NOMO-1 treated with DMSO at 0.1 percent for 48 hours (cell line): ENCODE measurements around the gene CAND2.
"Not testable (repeated sequence)": the region's sequence is repeated elsewhere in the genome, so short reads cannot be mapped to it uniquely, and the experiment has no call there.

Experiments used
- DNase-seq: peaks from one replicate; lab custom pipeline; 2025; ENCODE audit not compliant: unreplicated experiment; lab: John Stamatoyannopoulos, UW

CAND2 gene

GRCh38 chr3:12854565-12854964 is 58.1 kb downstream of the CAND2 start:
- no peak for DNase-seq

DNA sequence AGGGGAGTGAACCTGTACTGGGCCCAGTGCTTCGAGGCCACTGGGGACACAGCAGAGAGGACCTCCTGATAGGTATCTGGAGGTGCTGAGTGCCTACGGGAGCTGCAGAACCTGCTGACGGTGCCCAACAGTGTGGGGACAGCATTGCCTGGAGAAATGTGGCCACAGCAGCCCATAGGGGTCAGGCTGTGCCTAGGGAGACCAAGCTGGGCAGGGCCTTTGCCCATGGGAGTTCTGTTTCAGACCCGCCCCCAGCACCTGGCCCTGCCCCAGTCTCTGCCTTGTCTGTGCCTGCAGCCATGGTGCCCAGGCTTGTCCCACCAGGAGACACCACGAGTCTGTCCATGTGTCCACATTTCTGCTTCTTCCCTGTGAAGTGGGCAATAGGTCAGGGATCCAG is 60.1 kb downstream of the CAND2 start:
- no peak for DNase-seq

DNA sequence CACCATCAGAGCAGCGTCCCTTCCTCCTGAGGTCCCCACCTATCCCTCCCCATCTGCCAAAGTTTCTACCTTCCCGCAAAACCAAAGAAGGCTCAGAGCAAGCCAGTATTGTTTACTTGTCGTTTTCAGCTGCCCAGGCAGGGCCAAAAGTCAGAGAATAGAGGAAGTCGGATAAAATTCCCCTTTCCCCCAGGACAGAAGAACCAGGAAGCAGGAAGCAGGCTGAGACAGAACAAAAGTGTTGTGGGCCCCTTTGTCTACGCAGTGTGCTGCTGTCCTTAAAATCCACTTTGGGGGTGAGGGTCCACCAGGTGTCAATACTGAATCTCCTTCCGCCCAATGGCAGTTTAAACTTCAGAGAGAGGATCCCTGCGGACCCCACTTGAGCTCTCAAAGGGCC is 63.4 kb downstream of the CAND2 start:
- DNase-seq = no peak

DNA sequence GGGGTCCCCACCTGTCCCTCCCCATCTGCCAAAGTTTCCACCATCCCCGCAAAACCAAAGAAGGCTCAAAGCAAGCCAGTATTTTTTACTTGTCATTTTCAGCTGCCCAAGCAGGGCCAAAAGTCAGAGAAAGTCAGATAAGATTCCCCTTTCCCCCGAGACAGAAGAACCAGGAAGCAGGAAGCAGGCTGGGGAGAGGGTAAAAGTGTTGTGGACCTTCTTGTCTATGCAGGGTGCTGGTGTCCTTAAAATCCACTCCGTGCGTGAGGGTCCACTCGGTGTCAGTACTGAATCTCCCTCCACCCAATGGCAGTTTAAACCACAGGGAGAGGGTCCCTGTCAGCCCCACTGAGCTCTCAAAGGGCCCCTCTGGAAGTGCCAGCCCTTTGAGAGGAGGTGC is 65.1 kb downstream of the CAND2 start:
- DNase-seq = no peak

GRCh38 chr3:12862387-12862786 is 65.9 kb downstream of the CAND2 start:
- no peak for DNase-seq

- DNase-seq = no peak
These were observed 68.8 kb downstream of the CAND2 start for GRCh38 chr3:12865271-12865670.

- no peak for DNase-seq
These were observed 70.4 kb downstream of the CAND2 start for GRCh38 chr3:12866836-12867235.

DNA sequence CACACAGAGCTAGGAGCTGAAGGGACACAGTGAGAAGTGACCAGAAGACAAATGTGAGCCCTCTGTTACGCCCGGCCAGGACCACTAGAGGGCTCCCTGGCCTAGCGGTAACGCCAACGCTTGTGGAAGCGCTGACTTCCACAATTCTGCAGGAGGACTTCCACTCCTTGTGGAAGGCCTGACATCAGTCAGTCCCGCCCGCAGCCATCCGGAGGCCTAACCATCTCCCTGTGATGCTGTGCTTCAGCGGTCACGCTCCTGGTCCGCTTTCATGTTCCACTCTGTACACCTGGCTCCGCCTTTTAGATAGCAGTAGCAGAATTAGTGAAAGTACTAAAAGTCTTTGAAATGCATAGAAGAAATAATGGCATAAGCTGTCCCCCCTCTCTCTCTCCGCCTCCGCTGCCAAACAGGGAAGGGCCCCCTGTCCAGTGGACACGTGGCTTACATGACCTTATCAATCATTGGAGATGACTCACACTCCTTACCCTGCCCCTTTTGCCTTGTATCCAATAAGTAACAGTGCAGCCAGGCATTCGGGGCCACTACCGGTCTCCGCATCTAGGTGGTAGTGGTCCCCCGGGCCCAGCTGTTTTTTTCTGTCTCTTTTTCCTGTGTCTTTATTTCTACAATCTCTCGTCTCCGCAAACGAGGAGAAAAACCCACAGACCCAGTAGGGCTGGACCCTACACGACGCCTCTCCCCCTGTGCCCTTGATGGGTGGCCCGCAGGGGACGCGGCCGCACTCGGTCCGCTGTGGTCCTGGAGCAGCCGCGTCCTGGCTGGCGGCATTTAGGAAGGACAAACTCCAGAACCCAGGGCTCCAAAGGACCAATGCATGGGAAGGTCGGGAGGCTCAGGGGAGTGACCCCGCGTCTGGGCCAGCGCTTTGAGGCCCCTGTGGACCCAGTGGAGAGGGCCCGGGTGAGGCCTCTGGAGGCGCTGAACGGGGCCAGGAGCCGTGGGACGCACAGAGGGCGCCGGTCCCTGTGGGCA is 71.9 kb downstream of the CAND2 start:
- peak; percentile 43 for DNase-seq

DNA sequence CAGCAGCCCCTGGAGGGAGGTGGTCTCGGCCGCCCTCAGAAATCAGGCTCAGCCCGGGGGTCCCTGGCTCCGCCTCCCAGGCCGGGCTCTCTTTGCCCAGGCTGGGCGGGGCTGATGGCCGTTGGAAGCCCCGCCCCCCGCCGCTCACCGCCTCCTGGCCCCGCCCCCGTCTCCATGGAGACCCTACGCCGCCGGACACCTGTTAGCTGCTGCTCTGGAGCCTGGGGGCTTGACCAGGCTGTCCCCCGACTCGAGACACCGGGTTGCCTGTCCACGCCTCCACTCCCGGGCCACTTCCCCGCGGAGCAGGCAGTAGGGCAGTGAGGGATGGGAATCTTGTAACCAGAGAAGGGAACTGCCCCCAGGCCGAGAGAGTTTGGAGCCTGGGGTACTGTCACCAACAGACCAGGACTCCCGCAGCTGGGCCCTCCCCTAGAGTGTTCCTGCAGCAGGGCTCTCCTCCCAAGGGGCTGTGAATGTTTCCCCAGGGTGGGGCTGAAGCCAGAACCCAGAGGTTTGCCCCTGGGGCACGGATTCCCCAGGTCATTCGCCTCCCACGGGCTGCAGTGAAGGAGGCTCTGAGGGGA is 72.6 kb downstream of the CAND2 start:
- DNase-seq = no peak

GRCh38 chr3:12870942-12871341 is 74.5 kb downstream of the CAND2 start:
- peak; percentile 76 for DNase-seq

DNA sequence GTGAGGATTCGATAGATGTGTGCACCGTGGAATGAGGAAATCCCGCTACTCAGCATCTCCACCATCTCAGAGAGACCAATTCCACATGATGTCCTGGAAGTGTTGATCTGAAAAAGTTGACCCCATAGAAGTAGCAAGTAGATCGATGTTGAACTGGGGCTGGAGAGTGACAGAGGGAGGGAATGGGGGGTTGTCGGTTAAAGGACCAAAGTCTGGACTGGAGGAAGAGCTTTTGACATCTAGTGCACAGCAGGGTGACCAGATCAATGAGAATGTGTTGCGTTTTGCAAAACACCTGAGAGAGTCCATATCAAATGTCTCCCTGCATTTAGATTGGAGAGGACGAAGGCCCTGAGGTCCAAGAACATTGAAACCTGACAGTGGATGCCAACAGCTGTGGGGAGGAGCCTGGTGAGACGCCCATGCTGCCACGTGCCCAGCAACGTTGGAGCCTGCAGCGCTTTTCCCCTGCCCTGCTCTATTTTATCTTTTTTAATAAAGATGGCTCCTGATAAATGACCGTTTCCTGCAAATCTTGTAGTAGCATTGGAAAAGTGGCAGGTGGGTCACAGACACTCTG is 75.0 kb downstream of the CAND2 start:
- no peak for DNase-seq

DNA sequence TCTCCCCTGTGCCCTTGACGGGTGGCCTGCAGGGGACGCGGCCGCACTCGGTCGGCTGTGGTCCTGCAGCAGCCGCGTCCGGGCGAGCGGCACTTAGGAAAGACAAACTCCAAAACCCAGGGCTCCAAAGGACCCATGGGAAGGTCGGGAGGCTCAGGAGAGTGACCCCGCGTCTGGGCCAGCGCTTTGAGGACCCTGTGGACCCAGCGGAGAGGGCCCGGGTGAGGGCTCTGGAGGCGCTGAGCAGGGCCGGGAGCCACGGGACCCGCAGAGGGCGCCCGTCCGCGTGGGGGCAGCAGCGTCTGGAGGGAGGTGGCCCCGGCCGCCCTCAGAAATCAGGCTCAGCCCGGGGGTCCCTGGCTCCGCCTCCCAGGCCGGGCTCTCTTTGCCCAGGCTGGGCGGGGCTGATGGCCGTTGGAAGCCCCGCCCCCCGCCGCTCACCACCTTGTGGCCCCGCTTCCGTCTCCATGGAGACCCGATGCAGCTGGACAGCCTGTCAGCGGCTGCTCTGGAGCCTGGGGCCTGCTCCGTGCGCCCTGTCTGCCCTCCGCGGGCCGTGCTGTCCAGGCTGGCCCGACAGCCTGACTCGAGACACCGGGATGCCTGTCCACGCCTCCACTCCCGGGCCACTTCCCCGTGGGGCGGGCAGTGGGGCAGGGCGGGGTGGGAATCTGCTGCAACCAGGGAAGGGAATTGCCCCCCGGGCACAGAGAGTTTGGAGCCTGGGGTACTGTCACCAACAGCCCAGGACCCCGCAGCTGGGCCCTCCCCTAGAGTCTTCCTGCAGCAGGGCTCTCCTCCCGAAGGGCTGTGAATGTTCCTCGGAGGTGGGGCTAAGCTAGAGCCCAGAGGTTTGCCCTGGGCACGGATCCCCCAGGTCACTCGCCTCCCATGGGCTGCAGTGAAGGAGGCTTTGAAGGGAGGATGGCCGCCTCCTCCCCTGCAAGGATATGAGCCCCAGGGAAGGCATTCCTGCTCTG is 79.7 kb downstream of the CAND2 start:
- peak; percentile 3 for DNase-seq

GRCh38 chr3:12877040-12877439 is 80.6 kb downstream of the CAND2 start:
- DNase-seq = no peak

DNA sequence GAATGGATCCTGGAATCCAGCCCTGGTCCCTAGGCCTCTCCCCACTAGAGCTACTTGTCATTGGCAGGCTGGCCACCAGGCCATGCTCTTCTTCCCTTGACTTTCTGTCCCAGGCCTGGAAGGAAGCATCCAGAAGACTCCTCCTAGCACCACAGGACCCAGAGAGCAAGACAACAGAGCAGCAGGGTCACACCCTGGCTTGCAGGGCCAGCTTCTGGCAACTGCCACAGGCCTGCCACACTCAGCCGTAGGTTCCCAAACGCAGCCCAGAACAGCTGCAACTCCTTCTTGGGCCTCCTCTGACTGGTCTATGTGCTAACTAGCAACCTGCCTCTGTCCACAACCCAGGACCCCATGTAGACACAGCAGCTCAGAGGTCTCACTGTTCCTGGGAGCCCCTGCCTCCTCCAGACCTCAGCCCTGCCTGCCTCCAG is 81.7 kb downstream of the CAND2 start:
- DNase-seq = no peak

GRCh38 chr3:12878758-12879157 is 82.3 kb downstream of the CAND2 start:
- DNase-seq = not testable (repeated sequence)

DNA sequence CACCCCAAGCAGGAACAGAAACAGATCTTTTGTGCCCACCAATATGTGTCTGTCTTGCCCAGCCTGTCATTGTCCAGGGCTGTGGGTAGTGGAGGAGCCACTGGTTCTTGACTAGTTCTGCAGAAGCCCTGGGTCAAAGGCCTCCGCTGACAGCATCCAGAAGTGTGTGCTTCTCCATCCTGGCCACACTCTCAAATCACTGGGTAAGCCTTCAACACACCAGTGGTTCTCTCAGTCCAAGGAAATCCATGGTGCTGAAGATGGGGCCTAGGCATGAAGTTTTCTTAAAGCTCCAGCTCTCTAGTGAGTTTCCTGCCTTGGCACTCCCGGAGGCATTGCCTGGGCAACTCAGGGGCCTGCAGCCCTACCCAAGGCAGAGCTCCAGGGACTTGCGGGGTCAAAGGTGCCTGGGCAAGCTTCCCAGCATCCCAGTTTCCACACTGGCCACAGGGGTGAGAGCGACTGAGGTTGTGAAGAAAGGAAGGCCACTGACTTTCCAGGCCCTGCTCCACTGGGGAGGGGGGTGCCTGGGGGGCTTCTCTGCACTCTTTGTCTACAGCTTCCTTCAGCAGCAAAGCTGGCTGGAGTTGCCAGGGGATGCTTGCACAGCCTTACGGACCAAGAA is 82.8 kb downstream of the CAND2 start:
- DNase-seq = no peak

DNA sequence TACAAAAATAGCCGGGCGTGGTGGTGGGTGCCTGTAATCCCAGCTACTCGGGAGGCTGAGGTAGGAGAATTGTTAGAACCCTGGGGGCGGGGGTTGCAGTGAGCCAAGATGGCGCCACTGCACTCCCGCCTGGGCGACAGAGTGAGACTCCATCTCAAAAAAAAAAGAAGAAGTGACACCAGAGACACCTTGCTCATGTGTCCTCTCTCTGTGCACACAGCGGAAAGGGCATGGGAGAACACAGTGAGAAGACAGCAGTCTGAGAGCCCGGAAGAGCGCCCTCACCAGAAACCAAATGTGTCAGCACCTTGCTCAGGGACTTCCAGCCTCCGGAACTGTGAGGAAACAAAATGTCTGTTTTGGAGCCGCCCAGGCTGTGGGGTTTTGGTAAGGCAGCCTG is 85.4 kb downstream of the CAND2 start:
- not testable (repeated sequence) for DNase-seq

GRCh38 chr3:12882336-12883310 is 86.1 kb downstream of the CAND2 start:
- DNase-seq = no peak

DNA sequence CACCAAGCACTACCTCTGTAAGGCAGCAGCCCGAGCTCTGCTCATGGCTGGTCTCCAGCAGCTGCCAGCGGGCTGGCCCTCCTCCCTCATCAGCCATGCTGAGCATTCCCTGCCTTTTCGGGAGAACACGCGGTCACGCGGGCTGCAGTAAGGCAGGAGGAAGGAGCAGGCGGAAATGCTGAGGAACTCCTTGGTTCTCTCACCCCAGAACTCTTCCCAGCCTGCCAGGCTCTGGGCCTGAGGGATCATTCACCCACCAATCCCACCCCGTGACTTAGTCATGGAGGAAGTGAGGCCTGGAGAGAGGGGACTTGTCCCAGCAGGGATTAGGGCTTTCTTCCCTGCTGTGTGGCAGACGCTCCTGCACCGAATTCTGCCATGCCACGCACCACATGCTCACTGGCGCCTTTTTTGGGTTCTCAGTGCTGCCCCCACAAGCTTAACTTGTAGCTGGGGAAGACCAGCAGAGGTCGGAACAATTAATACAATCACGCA is 87.8 kb downstream of the CAND2 start:
- no peak for DNase-seq
